ENCODE measurements around the gene CCSER1.
"Not testable (repeated sequence)": the region's sequence is repeated elsewhere in the genome, so short reads cannot be mapped to it uniquely, and the experiment has no call there.

The CCSER1 gene

DNA sequence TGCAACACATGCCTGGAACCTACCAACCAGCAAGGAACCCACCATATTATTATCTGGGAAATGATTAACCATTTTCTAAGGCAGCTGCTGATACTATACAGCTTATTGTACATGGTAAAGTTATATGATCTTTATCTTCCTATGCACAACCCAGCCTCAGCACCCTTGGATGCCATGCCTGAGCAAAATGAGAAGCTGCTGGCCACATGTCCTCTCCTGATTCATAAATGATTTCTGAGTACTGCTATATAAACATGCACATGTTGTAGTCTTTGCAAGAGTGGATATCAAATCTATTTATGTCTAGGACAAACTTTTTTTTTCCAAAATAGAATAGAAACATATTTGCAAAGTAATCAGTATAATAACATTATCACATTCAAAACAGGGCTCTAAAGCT is 1043.6 kb downstream of the CCSER1 start:
- TF ChIP-seq POLR2AphosphoS5 (IDR thresholded peaks at IDR 0.05; ENCODE audit: low read depth, low read length) (no peak), POLR2A (IDR thresholded peaks at IDR 0.05; ENCODE audit: low read depth, low read length) (no peak), TAF1 (IDR thresholded peaks at IDR 0.05; ENCODE audit: borderline replicate concordance, low read depth, low read length) (no peak)
- DNase-seq (ENCODE audit: insufficient read length) (no peak), FAIRE-seq (no peak)

DNA sequence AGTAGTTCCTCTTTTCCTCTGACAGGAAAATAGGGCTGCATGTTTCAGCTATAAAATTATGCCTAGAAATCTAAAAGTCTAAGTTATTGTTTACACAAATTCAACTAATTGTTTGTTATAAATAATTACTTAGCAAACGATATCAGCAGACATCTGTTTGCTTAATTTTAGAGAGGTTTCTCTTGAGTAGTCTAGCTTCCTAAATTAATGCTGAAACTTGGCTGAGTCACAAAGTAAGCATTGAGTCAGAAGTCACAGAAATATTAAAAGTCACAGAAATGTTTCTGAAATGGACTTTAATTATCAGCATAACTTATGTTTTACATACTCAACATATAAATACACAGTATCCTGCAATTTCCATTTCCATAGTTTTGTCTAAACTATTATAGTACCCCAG is 1044.0 kb downstream of the CCSER1 start:
- TF ChIP-seq POLR2AphosphoS5 (IDR thresholded peaks at IDR 0.05; ENCODE audit: low read depth, low read length) = no peak
- TF ChIP-seq TAF1 (IDR thresholded peaks at IDR 0.05; ENCODE audit: borderline replicate concordance, low read depth, low read length) = no peak
- no peak for TF ChIP-seq POLR2A (IDR thresholded peaks at IDR 0.05; ENCODE audit: low read depth, low read length)
- no peak for FAIRE-seq
- DNase-seq (ENCODE audit: insufficient read length) = no peak

DNA sequence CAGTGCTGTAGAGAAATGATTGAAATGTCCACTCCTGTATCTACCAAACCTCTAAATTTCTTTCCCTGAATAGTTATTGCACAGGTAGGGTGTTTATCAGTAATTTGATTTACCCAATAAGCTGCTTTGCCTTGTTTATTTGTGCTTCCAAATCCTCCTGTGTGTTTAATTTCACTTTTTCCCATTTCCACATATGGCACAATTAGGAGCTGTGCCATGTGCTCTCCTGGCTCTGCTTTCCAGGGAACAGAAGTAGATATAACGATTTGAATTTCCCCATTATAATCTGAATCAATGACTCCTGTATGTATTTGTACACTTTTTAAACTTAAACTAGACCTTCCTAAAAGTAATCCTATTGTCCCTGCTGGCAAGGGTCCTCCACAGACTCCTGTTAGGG is 1057.9 kb downstream of the CCSER1 start:
- FAIRE-seq; DNase-seq (ENCODE audit: insufficient read length): not testable (repeated sequence)

DNA sequence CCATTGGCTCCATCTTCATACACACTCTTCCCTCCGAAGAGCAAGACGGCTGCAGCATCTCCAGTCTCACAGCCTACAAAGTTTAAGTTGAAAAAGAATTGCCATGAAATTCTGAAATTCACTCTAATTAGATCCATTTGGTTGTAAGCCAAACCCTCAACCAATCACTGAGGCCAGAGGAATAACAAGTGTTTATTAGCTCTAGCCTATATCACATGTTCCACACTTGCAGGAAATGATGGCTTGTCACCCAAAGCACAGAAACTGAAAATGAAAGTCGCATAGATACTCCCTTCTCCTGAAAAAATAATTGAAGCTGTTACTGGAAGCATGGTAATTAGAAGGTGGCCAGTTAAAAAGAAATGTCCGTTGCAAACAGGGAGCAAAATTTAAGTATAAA is 1071.8 kb downstream of the CCSER1 start:
- no peak for FAIRE-seq
- TF ChIP-seq POLR2A (IDR thresholded peaks at IDR 0.05; ENCODE audit: low read depth, low read length) (no peak), TAF1 (IDR thresholded peaks at IDR 0.05; ENCODE audit: borderline replicate concordance, low read depth, low read length) (no peak), POLR2AphosphoS5 (IDR thresholded peaks at IDR 0.05; ENCODE audit: low read depth, low read length) (no peak)
- DNase-seq (ENCODE audit: insufficient read length) = no peak

DNA sequence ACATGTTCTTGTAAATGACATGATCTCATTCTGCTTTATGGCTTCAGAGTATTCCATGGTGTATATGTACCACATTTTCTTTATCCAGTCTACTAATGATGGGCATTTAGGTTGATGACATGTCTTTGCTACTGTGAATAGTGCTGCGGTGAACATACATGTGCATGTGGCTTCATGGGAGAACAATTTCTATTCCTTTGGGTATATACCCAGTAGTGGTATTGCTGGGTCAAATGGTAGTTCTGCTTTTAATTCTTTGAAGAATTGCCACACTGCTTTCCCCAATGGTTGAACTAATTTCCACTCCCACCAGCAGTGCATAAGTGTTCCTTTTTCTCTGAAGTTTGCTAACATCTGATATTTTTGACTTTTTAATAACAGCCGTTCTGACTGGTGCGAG is 1080.3 kb downstream of the CCSER1 start:
- no peak for TF ChIP-seq POLR2AphosphoS5 (IDR thresholded peaks at IDR 0.05; ENCODE audit: low read depth, low read length)
- no peak for DNase-seq (ENCODE audit: insufficient read length)
- no peak for FAIRE-seq

DNA sequence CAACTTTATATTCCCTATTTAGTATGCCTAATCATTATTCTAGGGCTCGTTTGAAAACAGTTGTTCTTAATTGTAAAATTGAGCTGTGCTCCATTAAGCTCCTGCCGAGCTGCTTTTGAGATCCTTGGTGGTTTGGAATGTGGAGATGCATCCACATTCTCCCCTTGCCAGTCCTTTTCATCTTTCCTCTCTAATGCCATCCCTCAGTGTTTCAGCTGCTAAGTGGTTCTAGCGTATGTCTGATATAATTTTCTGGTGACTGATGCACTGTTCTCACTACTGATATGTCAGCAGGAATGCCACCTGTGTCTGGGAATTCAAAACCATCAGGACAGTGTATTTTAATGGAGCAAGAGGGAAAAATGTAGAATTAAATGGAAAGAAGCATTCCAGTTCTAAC is 1085.0 kb downstream of the CCSER1 start:
- TF ChIP-seq TAF1 (IDR thresholded peaks at IDR 0.05; ENCODE audit: borderline replicate concordance, low read depth, low read length) (no peak), POLR2AphosphoS5 (IDR thresholded peaks at IDR 0.05; ENCODE audit: low read depth, low read length) (no peak), POLR2A (IDR thresholded peaks at IDR 0.05; ENCODE audit: low read depth, low read length) (no peak)
- FAIRE-seq = no peak
- DNase-seq (ENCODE audit: insufficient read length) = no peak

DNA sequence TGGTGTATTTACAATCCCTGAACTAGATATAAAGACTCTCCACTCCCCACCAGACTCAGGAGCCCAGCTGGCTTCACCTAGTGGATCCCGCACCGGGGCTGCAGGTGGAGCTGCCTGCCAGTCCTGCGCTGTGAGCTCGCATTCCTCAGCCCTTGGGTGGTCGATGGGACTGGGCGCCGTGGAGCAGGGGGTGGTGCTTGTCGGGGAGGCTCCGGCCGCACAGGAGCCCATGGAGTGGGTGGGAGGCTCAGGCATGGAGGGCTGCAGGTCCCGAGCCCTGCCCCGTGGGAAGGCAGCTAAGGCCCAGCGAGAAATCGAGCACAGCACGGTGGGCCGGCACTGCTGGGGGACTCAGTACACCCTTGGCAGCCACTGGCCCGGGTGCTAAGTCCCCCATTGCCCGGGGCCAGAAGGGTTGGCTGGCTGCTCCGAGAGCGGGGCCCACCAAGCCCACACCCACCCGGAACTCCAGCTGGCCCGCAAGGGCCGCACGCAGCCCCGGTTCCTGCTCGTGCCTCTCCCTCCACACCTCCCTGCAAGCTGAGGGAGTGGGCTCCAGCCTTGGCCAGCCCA is 1090.7 kb downstream of the CCSER1 start:
- not testable (repeated sequence) for DNase-seq (ENCODE audit: insufficient read length); FAIRE-seq

DNA sequence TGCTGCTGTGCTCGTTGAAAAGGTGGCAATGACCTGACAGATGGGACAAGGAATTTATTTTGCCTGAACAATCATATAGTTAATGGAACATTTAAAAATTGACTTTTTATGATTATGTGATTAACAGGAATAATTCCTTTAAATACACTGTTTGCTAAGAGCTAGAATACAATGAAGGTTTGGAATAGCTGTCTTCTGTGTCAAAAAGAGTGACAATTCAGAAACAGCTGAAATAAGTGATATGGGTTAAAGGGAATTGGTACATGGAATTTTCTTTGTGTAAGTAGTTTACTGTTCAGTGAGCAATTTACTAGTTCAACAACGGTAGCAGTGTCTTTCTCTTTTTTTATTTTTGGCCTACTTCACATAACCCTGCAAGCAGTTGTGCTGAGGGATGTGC is 1093.1 kb downstream of the CCSER1 start:
- DNase-seq (ENCODE audit: insufficient read length) = no peak
- TF ChIP-seq POLR2AphosphoS5 (IDR thresholded peaks at IDR 0.05; ENCODE audit: low read depth, low read length) = no peak
- no peak for TF ChIP-seq TAF1 (IDR thresholded peaks at IDR 0.05; ENCODE audit: borderline replicate concordance, low read depth, low read length)
- no peak for TF ChIP-seq POLR2A (IDR thresholded peaks at IDR 0.05; ENCODE audit: low read depth, low read length)
- no peak for FAIRE-seq

DNA sequence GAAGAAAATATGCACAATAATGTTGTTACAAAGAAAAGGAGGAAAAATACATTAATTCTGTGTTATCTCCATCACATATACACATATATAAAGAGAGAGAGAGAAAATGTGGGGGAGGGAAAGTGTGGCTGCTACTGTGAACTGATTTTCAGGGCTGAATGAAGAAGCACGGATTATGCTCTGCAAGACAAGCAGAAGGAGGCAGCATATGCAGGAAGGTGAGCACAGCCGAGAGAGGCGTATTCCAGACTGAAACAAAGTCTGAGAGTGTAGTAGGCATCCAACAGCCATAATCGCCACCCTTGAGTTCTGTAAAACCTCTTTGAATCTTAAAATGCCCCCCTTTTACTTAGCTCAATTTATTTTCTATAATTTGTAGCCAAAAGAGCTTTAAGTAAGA is 1094.8 kb downstream of the CCSER1 start:
- no peak for TF ChIP-seq POLR2AphosphoS5 (IDR thresholded peaks at IDR 0.05; ENCODE audit: low read depth, low read length)
- no peak for TF ChIP-seq POLR2A (IDR thresholded peaks at IDR 0.05; ENCODE audit: low read depth, low read length)
- TF ChIP-seq TAF1 (IDR thresholded peaks at IDR 0.05; ENCODE audit: borderline replicate concordance, low read depth, low read length) = no peak
- DNase-seq (ENCODE audit: insufficient read length) (no peak), FAIRE-seq (no peak)

DNA sequence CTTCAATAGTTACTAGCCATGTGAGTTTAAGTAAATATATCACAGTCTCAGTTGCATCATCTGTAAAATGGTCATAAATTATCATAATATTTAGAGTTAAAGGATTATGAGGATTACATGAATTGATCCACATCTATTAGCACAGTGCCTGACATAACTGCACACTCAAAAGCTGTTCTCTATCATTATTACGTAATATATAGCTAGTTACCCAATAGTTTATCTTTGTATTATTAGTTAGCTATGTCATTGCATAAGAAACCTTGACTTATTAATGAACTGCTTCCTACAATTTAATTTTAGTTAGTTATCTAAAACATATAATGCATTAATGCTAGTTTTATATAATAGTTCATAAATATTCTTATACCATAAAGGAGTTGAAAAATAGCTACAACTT is 1099.7 kb downstream of the CCSER1 start:
- TF ChIP-seq POLR2A (IDR thresholded peaks at IDR 0.05; ENCODE audit: low read depth, low read length) = no peak
- DNase-seq (ENCODE audit: insufficient read length) (no peak), FAIRE-seq (no peak)

DNA sequence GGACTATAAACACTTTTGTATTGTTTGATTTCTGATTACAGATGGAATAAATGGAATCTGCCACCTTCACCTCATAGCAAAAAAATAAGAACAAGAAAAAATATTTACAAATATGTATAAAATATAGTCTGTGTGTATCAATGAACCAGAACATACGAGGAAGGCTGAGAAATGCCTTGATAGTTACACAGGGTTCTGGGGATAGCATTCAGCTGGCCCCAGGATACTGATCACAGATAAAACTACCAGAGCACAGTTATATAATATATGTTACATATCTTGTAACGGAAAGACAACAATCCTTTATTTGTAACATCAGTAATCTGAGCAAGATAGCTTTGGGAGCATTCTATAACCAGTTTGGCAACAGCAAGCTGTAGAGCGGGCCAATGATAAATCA is 1101.5 kb downstream of the CCSER1 start:
- TF ChIP-seq TAF1 (IDR thresholded peaks at IDR 0.05; ENCODE audit: borderline replicate concordance, low read depth, low read length) (no peak), POLR2A (IDR thresholded peaks at IDR 0.05; ENCODE audit: low read depth, low read length) (no peak), POLR2AphosphoS5 (IDR thresholded peaks at IDR 0.05; ENCODE audit: low read depth, low read length) (no peak)
- DNase-seq (ENCODE audit: insufficient read length) (no peak), FAIRE-seq (no peak)

DNA sequence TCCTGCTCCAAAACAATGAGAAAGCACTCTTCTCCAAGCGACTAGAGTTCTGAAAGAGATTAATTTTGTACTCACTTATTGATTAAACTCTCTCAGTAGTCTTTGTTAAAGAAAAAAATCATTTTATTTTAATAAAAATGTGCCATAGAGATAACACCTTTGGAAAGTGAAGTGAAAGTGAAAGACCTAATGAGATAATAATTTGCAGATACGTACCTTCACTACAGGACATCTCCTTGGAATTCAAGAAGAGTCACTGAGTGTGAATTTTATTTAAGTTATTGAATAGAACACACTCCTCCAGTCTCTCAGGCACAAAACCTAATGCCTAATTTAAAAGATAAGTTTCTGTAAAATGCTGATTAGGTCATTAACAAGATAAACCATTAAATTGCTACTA is 1106.0 kb downstream of the CCSER1 start:
- TF ChIP-seq POLR2AphosphoS5 (IDR thresholded peaks at IDR 0.05; ENCODE audit: low read depth, low read length) = no peak
- DNase-seq (ENCODE audit: insufficient read length) = no peak
- no peak for FAIRE-seq

DNA sequence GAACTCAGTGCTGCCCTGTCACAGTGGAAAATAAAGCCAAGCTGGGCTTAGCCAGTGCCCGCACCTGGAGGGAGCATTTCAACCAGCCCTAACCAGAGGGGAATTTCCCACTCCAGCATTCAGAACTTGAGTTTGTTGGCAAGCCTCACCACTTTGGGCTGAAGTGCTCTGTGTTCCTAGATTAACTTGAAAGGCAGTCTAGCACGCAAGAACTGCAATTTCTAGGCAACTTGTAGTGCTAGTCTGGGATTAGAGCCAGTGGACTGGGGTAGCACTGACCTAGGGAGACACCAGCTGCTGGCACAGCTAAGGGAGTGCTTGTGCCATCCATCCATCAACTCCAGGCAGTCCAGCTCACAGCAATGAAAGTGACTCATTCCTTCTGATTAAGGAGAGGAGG is 1115.9 kb downstream of the CCSER1 start:
- no peak for DNase-seq (ENCODE audit: insufficient read length)
- TF ChIP-seq POLR2AphosphoS5 (IDR thresholded peaks at IDR 0.05; ENCODE audit: low read depth, low read length) (no peak), POLR2A (IDR thresholded peaks at IDR 0.05; ENCODE audit: low read depth, low read length) (no peak), TAF1 (IDR thresholded peaks at IDR 0.05; ENCODE audit: borderline replicate concordance, low read depth, low read length) (no peak)
- no peak for FAIRE-seq

DNA sequence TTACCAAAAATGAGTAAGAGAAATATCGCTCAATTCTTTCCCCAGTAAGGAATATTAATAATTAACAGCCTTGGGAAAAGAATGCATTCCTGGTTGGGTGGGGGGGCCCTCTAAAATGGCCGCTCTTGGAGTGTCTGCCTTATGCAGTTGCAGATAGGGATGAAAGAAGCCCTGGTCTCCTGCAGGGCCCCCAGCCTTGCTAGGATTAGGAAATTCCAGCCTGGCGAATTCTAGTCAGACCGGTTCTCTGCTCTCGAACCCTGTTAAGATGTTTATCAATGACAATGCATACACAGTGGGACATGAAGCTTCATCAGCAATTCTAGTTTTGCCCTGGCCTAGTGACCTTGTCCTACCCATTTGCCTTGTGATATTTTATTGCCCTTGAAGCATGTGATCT is 1128.8 kb downstream of the CCSER1 start:
- DNase-seq (ENCODE audit: insufficient read length) = no peak
- TF ChIP-seq POLR2AphosphoS5 (IDR thresholded peaks at IDR 0.05; ENCODE audit: low read depth, low read length) (no peak), TAF1 (IDR thresholded peaks at IDR 0.05; ENCODE audit: borderline replicate concordance, low read depth, low read length) (no peak), POLR2A (IDR thresholded peaks at IDR 0.05; ENCODE audit: low read depth, low read length) (no peak)
- FAIRE-seq = no peak
